ENCODE measurements around the gene COMTD1. TPM values are rescaled to one million over a fixed set of nuclear protein-coding genes. Genes with fewer than 3 reads are reported as not detected.

COMTD1 gene
- total RNA-seq, 1 donor, result 13.4 TPM

- H3K4me1 ChIP-seq (ENCODE audit: insufficient read depth, low read length), result no peaks in the 10 kb centered on the region
- no peak overlapping the region for H3K27ac ChIP-seq (ENCODE audit: low read depth, low read length)
- no peaks in the 10 kb centered on the region for H3K79me2 ChIP-seq (ENCODE audit: insufficient read depth, low read length)
- no peaks in the 10 kb centered on the region for H3K9me3 ChIP-seq (ENCODE audit: low read depth, low read length)
- H4K20me1 ChIP-seq (ENCODE audit: insufficient read depth, low read length), result no peaks in the 10 kb centered on the region
- H3K36me3 ChIP-seq (ENCODE audit: insufficient read depth, low read length), result no peaks in the 10 kb centered on the region
- H2AFZ ChIP-seq (ENCODE audit: low read length), result no peak overlapping the region
- TF ChIP-seq CTCF (IDR thresholded peaks at IDR 0.05; ENCODE audit: extremely low read depth, low read depth, low read length), result no peak
- H3K4me3 ChIP-seq (ENCODE audit: insufficient read depth, low read length), result no peak overlapping the region
- no peaks in the 10 kb centered on the region for H3K27me3 ChIP-seq (ENCODE audit: insufficient read depth, low read length)
- DNase-seq (ENCODE audit: insufficient read length, low spot score, missing footprints), result no peak
- H3K4me2 ChIP-seq (ENCODE audit: insufficient read depth, low read length), result no peak overlapping the region
These were observed 36.3 kb upstream of the COMTD1 start for GRCh38 chr10:75272094-75272493.

GRCh38 chr10:75269605-75270004 lies 33.8 kb upstream of the COMTD1 start:
- H2AFZ ChIP-seq (ENCODE audit: low read length), result no peak overlapping the region
- no peaks in the 10 kb centered on the region for H3K79me2 ChIP-seq (ENCODE audit: insufficient read depth, low read length)
- H3K4me3 ChIP-seq (ENCODE audit: insufficient read depth, low read length), result no peak overlapping the region
- H4K20me1 ChIP-seq (ENCODE audit: insufficient read depth, low read length), result no peaks in the 10 kb centered on the region
- no peak for TF ChIP-seq CTCF (IDR thresholded peaks at IDR 0.05; ENCODE audit: extremely low read depth, low read depth, low read length)
- H3K4me2 ChIP-seq (ENCODE audit: insufficient read depth, low read length), result no peak overlapping the region
- no peak overlapping the region for H3K27ac ChIP-seq (ENCODE audit: low read depth, low read length)
- no peaks in the 10 kb centered on the region for H3K9me3 ChIP-seq (ENCODE audit: low read depth, low read length)
- no peaks in the 10 kb centered on the region for H3K27me3 ChIP-seq (ENCODE audit: insufficient read depth, low read length)
- no peaks in the 10 kb centered on the region for H3K4me1 ChIP-seq (ENCODE audit: insufficient read depth, low read length)
- H3K36me3 ChIP-seq (ENCODE audit: insufficient read depth, low read length), result no peaks in the 10 kb centered on the region
- DNase-seq (ENCODE audit: insufficient read length, low spot score, missing footprints), result no peak

- Histone ChIP-seq H3K79me2 (ENCODE audit: insufficient read depth, low read length) (no peaks in the 10 kb centered on the region), H3K9me3 (ENCODE audit: low read depth, low read length) (no peaks in the 10 kb centered on the region), H3K27me3 (ENCODE audit: insufficient read depth, low read length) (no peaks in the 10 kb centered on the region), H4K20me1 (ENCODE audit: insufficient read depth, low read length) (no peaks in the 10 kb centered on the region), H3K4me2 (ENCODE audit: insufficient read depth, low read length) (no peak overlapping the region), H3K4me1 (ENCODE audit: insufficient read depth, low read length) (no peaks in the 10 kb centered on the region), H3K27ac (ENCODE audit: low read depth, low read length) (no peak overlapping the region), H3K4me3 (ENCODE audit: insufficient read depth, low read length) (no peak overlapping the region), H3K36me3 (ENCODE audit: insufficient read depth, low read length) (no peaks in the 10 kb centered on the region), H2AFZ (ENCODE audit: low read length) (no peak overlapping the region)
- DNase-seq (ENCODE audit: insufficient read length, low spot score, missing footprints), result no peak
- TF ChIP-seq CTCF (IDR thresholded peaks at IDR 0.05; ENCODE audit: extremely low read depth, low read depth, low read length), result no peak
These were observed 31.2 kb upstream of the COMTD1 start for GRCh38 chr10:75266945-75267344.

- TF ChIP-seq CTCF (IDR thresholded peaks at IDR 0.05; ENCODE audit: extremely low read depth, low read depth, low read length), result no peak
- Histone ChIP-seq H2AFZ (ENCODE audit: low read length) (no peak overlapping the region), H3K36me3 (ENCODE audit: insufficient read depth, low read length) (no peaks in the 10 kb centered on the region)
These were observed 30.1 kb upstream of the COMTD1 start for GRCh38 chr10:75265856-75266255.

More at GRCh38 chr10:75265856-75266255, 30.1 kb upstream of the COMTD1 start:
- H3K4me1 ChIP-seq (ENCODE audit: insufficient read depth, low read length), result no peaks in the 10 kb centered on the region
- H3K79me2 ChIP-seq (ENCODE audit: insufficient read depth, low read length), result no peaks in the 10 kb centered on the region
- H3K27me3 ChIP-seq (ENCODE audit: insufficient read depth, low read length), result no peaks in the 10 kb centered on the region
- DNase-seq (ENCODE audit: insufficient read length, low spot score, missing footprints), result no peak
- H4K20me1 ChIP-seq (ENCODE audit: insufficient read depth, low read length), result no peaks in the 10 kb centered on the region
- no peak overlapping the region for H3K27ac ChIP-seq (ENCODE audit: low read depth, low read length)
- no peak overlapping the region for H3K4me2 ChIP-seq (ENCODE audit: insufficient read depth, low read length)
- no peaks in the 10 kb centered on the region for H3K9me3 ChIP-seq (ENCODE audit: low read depth, low read length)
- H3K4me3 ChIP-seq (ENCODE audit: insufficient read depth, low read length), result no peak overlapping the region

All from osteoblast (primary cell).